Transverse colon (tissue), 4 donors: ENCODE data around the gene CRB2.

ENCODE experiments used
- CTCF ChIP-seq, 5 experiments: fragments of 200-600 bp in 3 of 5; fragments of 450-650 bp in 2 of 5; sonication (generic) in 3 of 5; IDR thresholded peaks; 1 replicate in 2 of 5; 2 replicates in 3 of 5; pipeline ENCODE4 v1.5.1; 2016 to 2017; ENCODE audit warnings: antibody characterized with exemption in 5 of 5, inconsistent platforms in 3 of 5, mild to moderate bottlenecking in 2 of 5, moderate library complexity in 1 of 5
- POLR2A ChIP-seq: fragments of 450-650 bp; IDR thresholded peaks from one replicate; pipeline ENCODE4 v1.6.1; 2016; ENCODE audit warnings: antibody characterized with exemption, mild to moderate bottlenecking, moderate library complexity
- POLR2AphosphoS5 ChIP-seq, 3 donors: sonication (generic); formaldehyde crosslinking; IDR thresholded peaks; one replicate each; pipeline ENCODE4 v1.6.1; 2016; ENCODE audit warnings: antibody characterized with exemption in 3 of 3

GRCh38 chr9:123368536-123369153 is 12.6 kb downstream of the CRB2 start:
- TF ChIP-seq CTCF (IDR thresholded peaks at IDR 0.05): no peak
- no peak for TF ChIP-seq POLR2A
- TF ChIP-seq POLR2AphosphoS5 (IDR thresholded peaks at IDR 0.05): no peak
